Pons (tissue), 1 donor: ENCODE results near the gene GPS1.

Source experiments
- DNase-seq: peaks from one replicate; pipeline ENCODE4 v3.0.0-alpha.2; 2016; ENCODE audit warnings: low spot score

Gene GPS1

GRCh38 chr17:82045936-82046484, 5.7 kb upstream of the GPS1 start:
- DNase-seq: no peak

GRCh38 chr17:82046903-82047302, 4.8 kb upstream of the GPS1 start:
- DNase-seq: no peak

GRCh38 chr17:82047379-82047778, 4.3 kb upstream of the GPS1 start:
- no peak for DNase-seq

- no peak for DNase-seq
These were observed 3.7 kb upstream of the GPS1 start for GRCh38 chr17:82047914-82048570.

- DNase-seq: no peak
These were observed 3.1 kb upstream of the GPS1 start for GRCh38 chr17:82048571-82048971.

GRCh38 chr17:82049106-82049505, 2.6 kb upstream of the GPS1 start:
- DNase-seq: no peak

- no peak for DNase-seq
These were observed 2.2 kb upstream of the GPS1 start for GRCh38 chr17:82049521-82049971.

- DNase-seq: no peak
These were observed 1.4 kb upstream of the GPS1 start for GRCh38 chr17:82050152-82050760.

GRCh38 chr17:82050761-82051641, 697 bp upstream of the GPS1 start:
- DNase-seq: no peak

- DNase-seq: no peak
These were observed 951 bp downstream of the GPS1 start for GRCh38 chr17:82052638-82053059.

GRCh38 chr17:82053130-82053529, 1.4 kb downstream of the GPS1 start:
- no peak for DNase-seq

GRCh38 chr17:82053556-82054263, 2.0 kb downstream of the GPS1 start:
- DNase-seq: no peak

GRCh38 chr17:82054351-82055022, 2.8 kb downstream of the GPS1 start:
- DNase-seq: no peak

- DNase-seq: no peak
These were observed 3.6 kb downstream of the GPS1 start for GRCh38 chr17:82055023-82055964.

- DNase-seq: no peak
These were observed 4.4 kb downstream of the GPS1 start for GRCh38 chr17:82055965-82056728.

- DNase-seq: no peak
These were observed 5.3 kb downstream of the GPS1 start for GRCh38 chr17:82056729-82057621.

- DNase-seq: no peak
These were observed 6.6 kb downstream of the GPS1 start for GRCh38 chr17:82058230-82058854.

GRCh38 chr17:82058855-82059249, 7.2 kb downstream of the GPS1 start:
- DNase-seq: no peak
